A549 (cell line): ENCODE measurements around the gene COG5. TPM values are rescaled to one million over a fixed set of nuclear protein-coding genes. Genes with fewer than 3 reads are reported as not detected.

Source experiments
- ATAC-seq, 2 experiments: fragments of 200-7000 bp in 1 of 2; fragments of >200 bp in 1 of 2; cut with Nextera tagmentation in 1 of 2; cut with Tn5 transposase in 1 of 2; 3 replicates each; pipeline versions ENCODE4 v1.8.0 to v1.9.1; 2018 to 2020; ENCODE audit warnings: mild to moderate bottlenecking in 1 of 2, moderate library complexity in 1 of 2
- CTCF ChIA-PET: fragments of 300-600 bp; sonication (Branson Sonifier 250); formaldehyde crosslinking; extraction: SDS; loops from one replicate; lab custom pipeline; 2021; ENCODE audit warnings: antibody characterized with exemption, inconsistent platforms; lab: Yijun Ruan, JAX
- POLR2A ChIA-PET: fragments of 350-600 bp; formaldehyde crosslinking; extraction: SDS; loops from one replicate; lab custom pipeline; 2021; ENCODE audit warnings: antibody characterized with exemption, inconsistent platforms; lab: Yijun Ruan, JAX
- DNase-seq, 2 experiments: peaks; one replicate each; pipeline versions ENCODE4 v3.0.0 to v3.0.0-alpha.2; 2011 to 2016; ENCODE audit warnings: low read depth in 1 of 2, low spot score in 1 of 2
- FAIRE-seq: peaks from 2 replicates; lab custom pipeline; 2011; peaks lifted over from hg19 to GRCh38; lab: Jason Lieb, UNC
- H3K27ac ChIP-seq, 2 experiments: fragments of >200 bp; sonication (Bioruptor Twin); formaldehyde crosslinking; 3 replicates each; pipeline ENCODE4 v1.5.1; 2016 to 2017
- H3K4me1 ChIP-seq: fragments of >200 bp; sonication (Bioruptor Twin); formaldehyde crosslinking; 3 replicates; pipeline ENCODE4 v1.6.1; 2016
- H3K4me2 ChIP-seq: fragments of >200 bp; sonication (Bioruptor Twin); formaldehyde crosslinking; 3 replicates; pipeline ENCODE4 v1.6.1; 2016
- H3K4me3 ChIP-seq: fragments of >200 bp; sonication (Bioruptor Twin); formaldehyde crosslinking; 3 replicates; pipeline ENCODE4 v1.5.1; 2016
- H3K9me3 ChIP-seq: fragments of >200 bp; sonication (Bioruptor Twin); formaldehyde crosslinking; 3 replicates; pipeline ENCODE4 v1.6.1; 2016
- BHLHE40 ChIP-seq: IDR thresholded peaks from 2 replicates; pipeline ENCODE4 v1.6.1; 2012; ENCODE audit warnings: low read depth, low read length, inconsistent platforms
- CBX8 ChIP-seq: fragments of 200-600 bp; sonication (generic); IDR thresholded peaks from 2 replicates; pipeline ENCODE4 v1.6.1; 2016
- CHD2 ChIP-seq: fragments of 150-350 bp; IDR thresholded peaks from 2 replicates; pipeline ENCODE4 v1.6.1; 2014; ENCODE audit warnings: low read length; ENCODE audit not compliant: partially characterized antibody
- CTCF ChIP-seq: fragments of >200 bp; sonication (Bioruptor Twin); formaldehyde crosslinking; IDR thresholded peaks from 3 replicates; pipeline ENCODE4 v1.5.1; 2016
- EHF ChIP-seq: fragments of 250-450 bp; sonication (Bioruptor Pico); IDR thresholded peaks from 2 replicates; pipeline ENCODE4 v1.5.0; 2020; ENCODE audit warnings: mild to moderate bottlenecking
- EP300 ChIP-seq, 2 experiments: fragments of >200 bp; sonication (Bioruptor Twin); formaldehyde crosslinking; IDR thresholded peaks; 2 replicates in 1 of 2; 3 replicates in 1 of 2; pipeline ENCODE4 v1.6.1; 2016 to 2017
- ESRRA ChIP-seq: fragments of 150-350 bp; IDR thresholded peaks from 2 replicates; pipeline ENCODE4 v1.6.1; 2014; ENCODE audit warnings: mild to moderate bottlenecking, low read length, borderline replicate concordance
- FOXS1 ChIP-seq: fragments of 250-450 bp; sonication (Bioruptor Pico); IDR thresholded peaks from 2 replicates; pipeline ENCODE4 v1.5.0; 2020; ENCODE audit warnings: mild to moderate bottlenecking, moderate library complexity
- HOXA7 ChIP-seq: fragments of 250-450 bp; sonication (Bioruptor Pico); IDR thresholded peaks from 2 replicates; pipeline ENCODE4 v1.5.0; 2020; ENCODE audit warnings: mild to moderate bottlenecking, moderate library complexity
- HOXB13 ChIP-seq: fragments of 250-450 bp; sonication (Bioruptor Pico); IDR thresholded peaks from 2 replicates; pipeline ENCODE4 v1.5.0; 2020; ENCODE audit warnings: low read depth, mild to moderate bottlenecking, moderate library complexity
- HOXB5 ChIP-seq: fragments of 250-450 bp; sonication (Bioruptor Pico); IDR thresholded peaks from 2 replicates; pipeline ENCODE4 v1.5.0; 2020; ENCODE audit warnings: mild to moderate bottlenecking, moderate library complexity
- JUN ChIP-seq, 2 experiments: fragments of >200 bp; sonication (Bioruptor Twin); formaldehyde crosslinking; IDR thresholded peaks; 2 replicates in 1 of 2; 3 replicates in 1 of 2; pipeline ENCODE4 v1.6.1; 2016 to 2017
- KDM5A ChIP-seq: fragments of 200-600 bp; sonication (generic); IDR thresholded peaks from 2 replicates; pipeline ENCODE4 v1.6.1; 2016; ENCODE audit warnings: antibody characterized with exemption, mild to moderate bottlenecking
- MAX ChIP-seq: IDR thresholded peaks from 2 replicates; pipeline ENCODE4 v1.6.1; 2012
- NR3C1 ChIP-seq: fragments of >200 bp; sonication (Bioruptor Twin); formaldehyde crosslinking; IDR thresholded peaks from 3 replicates; pipeline ENCODE4 v1.6.1; 2017
- PHF8 ChIP-seq: fragments of 200-600 bp; sonication (generic); IDR thresholded peaks from 2 replicates; pipeline ENCODE4 v1.6.1; 2016; ENCODE audit warnings: low read depth, mild to moderate bottlenecking, antibody characterized with exemption, moderate library complexity, borderline replicate concordance
- POLR2A ChIP-seq: IDR thresholded peaks from 2 replicates; pipeline ENCODE4 v1.6.1; 2012; ENCODE audit warnings: mild to moderate bottlenecking, low read length
- RARB ChIP-seq: fragments of 250-450 bp; sonication (Bioruptor Pico); IDR thresholded peaks from 2 replicates; pipeline ENCODE4 v1.8.0; 2021; ENCODE audit warnings: mild to moderate bottlenecking, moderate library complexity
- RCOR1 ChIP-seq: fragments of 150-350 bp; IDR thresholded peaks from 2 replicates; pipeline ENCODE4 v1.6.1; 2014; ENCODE audit warnings: antibody characterized with exemption, low read length, low read depth
- RNF2 ChIP-seq: fragments of 200-600 bp; sonication (generic); IDR thresholded peaks from 2 replicates; pipeline ENCODE4 v1.6.1; 2016; ENCODE audit warnings: low read depth, mild to moderate bottlenecking, antibody characterized with exemption, moderate library complexity, borderline replicate concordance
- SMC3 ChIP-seq: fragments of >200 bp; sonication (Bioruptor Twin); formaldehyde crosslinking; IDR thresholded peaks from 3 replicates; pipeline ENCODE4 v1.6.1; 2018; ENCODE audit warnings: inconsistent platforms
- SREBF2 ChIP-seq: fragments of 450-650 bp; IDR thresholded peaks from 2 replicates; pipeline ENCODE4 v1.6.1; 2014; ENCODE audit warnings: mild to moderate bottlenecking, moderate library complexity
- ZC3H11A ChIP-seq: fragments of 450-650 bp; IDR thresholded peaks from 2 replicates; pipeline ENCODE4 v1.6.1; 2014; ENCODE audit warnings: antibody characterized with exemption, mild to moderate bottlenecking
- ZNF302 ChIP-seq: fragments of 250-450 bp; sonication (Bioruptor Pico); IDR thresholded peaks from 2 replicates; pipeline ENCODE4 v1.9.0; 2021; ENCODE audit warnings: inconsistent platforms, mild to moderate bottlenecking, moderate library complexity
- ZSCAN20 ChIP-seq: fragments of 250-450 bp; sonication (Bioruptor Pico); IDR thresholded peaks from 2 replicates; pipeline ENCODE4 v1.8.0; 2022; ENCODE audit warnings: mild to moderate bottlenecking, moderate library complexity
- WGBS: methylation state at CpG from one replicate; pipeline ENCODE4 v1.1.6; 2017; ENCODE audit errors: missing lambda C conversion rate; 5-methylcytosine and 5-hydroxymethylcytosine counted together
- polyA plus RNA-seq, 4 experiments: library from polyadenylated mRNA; depleted of rRNA in 3 of 4; stranded (reverse); fragments of >200 nt; fragmentation: RNase III in 1 of 4; extraction: RNeasy Plus Mini Kit Qiagen cat#74134 plus additional on column Dnase treatment in 1 of 4; gene quantifications; 2 replicates in 3 of 4; 3 replicates in 1 of 4; pipeline ENCODE4 v1.2.3, GENCODE V29; 2011 to 2017
- TF ChIP-seq, protein P1 (sequence below): fragments of >200 bp; sonication (Bioruptor Twin); formaldehyde crosslinking; IDR thresholded peaks from 3 replicates; pipeline ENCODE4 v1.6.1; 2016
- TF ChIP-seq, protein P2 (sequence below): fragments of >200 bp; sonication (Bioruptor Twin); formaldehyde crosslinking; IDR thresholded peaks from 2 replicates; pipeline ENCODE4 v1.6.1; 2016

Gene COG5
- polyA plus RNA-seq, 2 of the 4 experiments (the other 2 are of a cell fraction), result 22.5 to 44.0 TPM

DNA sequence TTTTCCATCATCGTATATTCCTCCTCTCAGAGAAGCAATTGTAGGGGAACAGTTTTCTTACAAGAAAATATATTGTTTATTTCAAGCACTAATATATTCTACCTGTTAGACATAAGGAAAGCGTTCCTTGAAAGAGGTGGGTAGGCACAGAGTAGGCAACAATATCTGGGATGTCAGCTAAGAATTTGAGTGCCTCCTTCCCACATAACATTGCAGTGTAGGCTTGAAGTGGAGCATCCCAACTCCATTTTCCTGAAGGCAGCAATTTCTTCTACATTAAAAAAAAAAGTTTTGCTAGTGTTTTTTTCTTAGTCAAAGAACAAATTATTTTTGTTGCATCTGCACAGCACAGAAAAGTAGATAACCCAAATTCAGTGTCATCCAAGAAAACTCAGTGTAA lies 37.1 kb upstream of the COG5 start:
- H3K9me3 ChIP-seq, result no peaks in the 10 kb centered on the region
- WGBS, result 93% methylated on average over 2 of the region's 2 CpGs
- DNase-seq (no peak), ATAC-seq (no peak), FAIRE-seq (no peak)
- CTCF ChIA-PET, result interaction anchor here (1.1 kb wide), 1 partner anchor 65 kb away, joined by 4 read pairs; no protein-coding TSS in a partner anchor
- no peak overlapping the region for H3K4me2 ChIP-seq
- H3K27ac ChIP-seq, result no peak overlapping the region
- POLR2A ChIA-PET, result no interaction called here
- no peak overlapping the region for H3K4me3 ChIP-seq
- TF ChIP-seq HOXB5 (CRISPR knock-in tag), result no peak
- TF ChIP-seq EP300 (IDR thresholded peaks at IDR 0.05), result no peak
- no peak for TF ChIP-seq PHF8
- TF ChIP-seq ZSCAN20 (CRISPR knock-in tag), result no peak
- TF ChIP-seq SMC3, result no peak
- TF ChIP-seq, protein P1, sequence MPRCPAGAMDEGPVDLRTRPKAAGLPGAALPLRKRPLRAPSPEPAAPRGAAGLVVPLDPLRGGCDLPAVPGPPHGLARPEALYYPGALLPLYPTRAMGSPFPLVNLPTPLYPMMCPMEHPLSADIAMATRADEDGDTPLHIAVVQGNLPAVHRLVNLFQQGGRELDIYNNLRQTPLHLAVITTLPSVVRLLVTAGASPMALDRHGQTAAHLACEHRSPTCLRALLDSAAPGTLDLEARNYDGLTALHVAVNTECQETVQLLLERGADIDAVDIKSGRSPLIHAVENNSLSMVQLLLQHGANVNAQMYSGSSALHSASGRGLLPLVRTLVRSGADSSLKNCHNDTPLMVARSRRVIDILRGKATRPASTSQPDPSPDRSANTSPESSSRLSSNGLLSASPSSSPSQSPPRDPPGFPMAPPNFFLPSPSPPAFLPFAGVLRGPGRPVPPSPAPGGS, result no peak
- TF ChIP-seq BHLHE40, result no peak
- TF ChIP-seq, protein P2, sequence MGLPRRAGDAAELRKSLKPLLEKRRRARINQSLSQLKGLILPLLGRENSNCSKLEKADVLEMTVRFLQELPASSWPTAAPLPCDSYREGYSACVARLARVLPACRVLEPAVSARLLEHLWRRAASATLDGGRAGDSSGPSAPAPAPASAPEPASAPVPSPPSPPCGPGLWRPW, result no peak
- TF ChIP-seq RNF2, result no peak
- TF ChIP-seq POLR2A, result no peak
- no peak for TF ChIP-seq ZNF302 (CRISPR knock-in tag)
- TF ChIP-seq EHF, result no peak
- TF ChIP-seq CTCF, result no peak
- no peak for TF ChIP-seq NR3C1
- no peak for TF ChIP-seq KDM5A
- TF ChIP-seq ZC3H11A, result no peak
- peaks cover under 1% of the 10 kb centered on the region; the same call in 2 of the 3 replicates for H3K4me1 ChIP-seq

GRCh38 chr7:107599262-107599661 lies 35.5 kb upstream of the COG5 start:
- ATAC-seq (no peak), DNase-seq (no peak), FAIRE-seq (no peak)
- POLR2A ChIA-PET, result no interaction called here
- Histone ChIP-seq H3K4me3 (no peak overlapping the region), H3K9me3 (no peaks in the 10 kb centered on the region), H3K4me2 (no peak overlapping the region), H3K27ac (no peak overlapping the region), H3K4me1 (peaks cover 12% of the 10 kb centered on the region; the same call in 2 of the 3 replicates)
- WGBS, result 100% methylated on average over 1 of the region's 1 CpG
- TF ChIP-seq RARB (CRISPR knock-in tag) (no peak), BHLHE40 (no peak), CBX8 (no peak), HOXA7 (CRISPR knock-in tag) (no peak), CHD2 (no peak), ZC3H11A (no peak), JUN (IDR thresholded peaks at IDR 0.05) (no peak), HOXB13 (CRISPR knock-in tag) (no peak), RNF2 (no peak), FOXS1 (CRISPR knock-in tag) (no peak), ESRRA (no peak), RCOR1 (no peak), ZNF302 (CRISPR knock-in tag) (no peak), MAX (no peak), SREBF2 (no peak), ZSCAN20 (CRISPR knock-in tag) (no peak)
- TF ChIP-seq, protein P1, result no peak
- TF ChIP-seq, protein P2, result no peak
- CTCF ChIA-PET, result interaction anchor here (1.5 kb wide), 1 partner anchor 136 kb away, joined by 4 read pairs; no protein-coding TSS in a partner anchor
